GM21515 (cell line): ENCODE data around the gene BTG4.

Experiments
- ATAC-seq: cut with Tn5 transposase; IDR thresholded peaks from one replicate; pipeline ENCODE4 v1.9.1; 2021; ENCODE audit not compliant: unreplicated experiment

BTG4 gene

DNA sequence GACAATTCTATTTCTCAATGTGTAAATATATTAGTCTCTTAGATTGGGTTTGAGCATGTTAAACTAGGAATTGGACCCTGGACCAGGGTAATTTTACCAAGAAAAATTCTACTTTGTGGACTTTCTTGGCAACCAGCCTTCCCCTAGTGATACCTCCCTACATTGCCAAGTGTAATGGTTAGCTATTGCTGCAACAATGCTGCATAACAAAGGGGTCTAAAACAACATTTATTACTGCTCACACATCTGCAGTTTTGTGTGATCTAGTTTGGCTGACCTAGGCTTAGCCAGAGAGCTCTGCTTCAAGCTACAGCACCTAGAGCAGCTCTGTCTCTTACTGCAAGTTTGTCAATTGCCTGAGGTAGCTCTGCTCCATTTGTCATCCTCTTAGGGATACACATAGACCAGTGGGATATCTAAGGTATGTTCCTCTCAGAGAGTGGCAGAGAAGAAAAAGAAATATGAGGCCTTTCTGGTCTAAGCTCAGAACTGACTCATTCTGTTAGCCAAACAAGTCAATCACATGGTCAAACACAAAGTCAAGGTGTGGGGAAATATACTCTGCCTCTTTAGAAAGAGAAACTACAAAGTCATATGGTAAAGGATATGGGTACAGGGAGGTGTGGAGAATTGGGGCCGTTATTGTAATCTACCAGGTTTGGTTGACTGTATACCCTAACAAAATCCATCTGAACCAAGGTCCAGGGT lies 26.4 kb upstream of the BTG4 start:
- no peak for ATAC-seq

DNA sequence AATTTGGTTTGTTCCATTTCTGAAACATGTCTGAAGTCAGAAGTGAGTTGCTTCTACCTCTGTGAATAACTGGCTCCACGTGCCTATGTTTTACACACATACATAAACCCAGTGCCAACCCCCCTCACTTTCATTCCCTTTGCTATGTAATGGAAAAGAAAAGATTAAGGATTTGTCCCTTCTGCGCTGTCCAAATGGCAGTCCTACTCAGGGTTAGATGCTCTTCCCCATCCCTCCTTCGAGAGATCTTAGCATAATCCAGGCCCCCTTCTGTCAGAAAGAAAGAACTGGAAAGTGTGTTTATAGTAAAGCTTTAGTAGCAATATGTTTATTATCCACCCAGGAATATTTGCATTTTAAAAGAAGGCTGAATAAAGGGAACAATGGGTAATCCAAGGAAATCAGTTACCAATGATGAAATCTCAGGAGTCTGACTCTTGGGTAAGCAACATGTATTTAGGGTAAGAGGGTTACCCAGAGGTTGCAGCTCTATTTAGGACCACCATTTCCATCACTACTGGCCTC lies 25.2 kb upstream of the BTG4 start:
- no peak for ATAC-seq

DNA sequence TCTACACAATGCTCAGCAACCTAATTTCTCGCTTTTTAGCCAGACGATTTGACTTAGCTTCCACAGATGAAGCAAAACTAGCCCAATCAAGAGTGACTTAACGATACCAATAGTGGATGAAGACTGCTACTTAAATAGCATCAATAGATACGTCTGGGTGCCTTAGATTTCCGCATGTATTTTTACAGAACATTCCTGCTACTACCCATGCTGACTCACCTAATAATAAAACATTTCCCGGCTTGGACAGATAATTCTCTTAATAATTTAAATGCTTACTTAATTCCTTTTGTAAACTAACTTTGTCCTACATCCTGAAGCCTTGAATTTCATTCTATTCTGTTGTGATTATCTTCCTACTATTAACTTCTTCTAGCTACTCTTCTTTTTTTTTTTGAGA lies 23.1 kb upstream of the BTG4 start:
- ATAC-seq: no peak

DNA sequence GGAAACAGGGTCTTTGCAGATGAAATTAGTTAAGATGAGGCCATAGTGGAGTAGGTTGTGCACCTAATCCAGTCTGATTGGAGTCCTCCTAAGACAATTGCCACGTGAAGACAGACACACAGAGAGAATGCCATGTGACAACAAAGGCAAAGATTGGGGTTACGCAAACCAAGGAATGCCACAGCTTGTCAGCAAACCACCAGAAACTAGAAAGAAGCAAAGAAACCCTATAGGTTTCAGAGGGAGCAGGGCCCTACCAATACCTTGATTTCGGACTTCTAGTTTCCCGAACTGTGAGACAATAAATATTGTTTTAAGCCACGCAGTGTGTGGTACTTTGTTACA lies 20.2 kb upstream of the BTG4 start:
- ATAC-seq: no peak

DNA sequence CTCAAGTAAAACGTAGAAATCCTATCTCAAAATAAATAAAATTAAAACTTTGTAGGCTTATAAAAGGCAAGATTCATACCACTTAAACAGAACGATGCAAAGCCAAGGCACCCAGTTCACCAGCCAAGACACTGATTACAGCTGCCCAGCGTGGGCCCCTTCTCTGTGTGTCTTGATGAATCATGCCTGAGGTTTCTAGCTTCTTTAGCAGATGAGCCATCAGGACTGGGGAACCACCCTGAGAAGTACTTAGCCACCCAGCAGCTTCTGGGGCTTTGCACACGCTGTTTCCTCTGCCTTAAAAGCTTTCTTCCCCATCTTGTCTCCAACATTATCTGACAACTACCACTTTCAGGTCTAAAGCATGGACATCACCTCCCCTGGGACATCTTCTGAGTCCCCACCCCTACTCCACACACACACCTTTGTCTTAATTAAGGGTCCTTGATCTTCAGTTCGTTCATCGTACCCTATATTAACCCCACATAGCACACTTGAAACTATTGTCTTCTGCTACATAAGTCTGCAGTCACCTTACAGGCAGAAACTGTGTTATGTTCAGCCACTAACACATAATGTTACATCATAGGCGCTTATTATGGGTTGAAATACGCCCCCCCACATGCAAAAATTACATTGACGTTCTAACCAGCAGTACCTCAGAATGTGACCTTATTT lies 19.6 kb upstream of the BTG4 start:
- no peak for ATAC-seq

DNA sequence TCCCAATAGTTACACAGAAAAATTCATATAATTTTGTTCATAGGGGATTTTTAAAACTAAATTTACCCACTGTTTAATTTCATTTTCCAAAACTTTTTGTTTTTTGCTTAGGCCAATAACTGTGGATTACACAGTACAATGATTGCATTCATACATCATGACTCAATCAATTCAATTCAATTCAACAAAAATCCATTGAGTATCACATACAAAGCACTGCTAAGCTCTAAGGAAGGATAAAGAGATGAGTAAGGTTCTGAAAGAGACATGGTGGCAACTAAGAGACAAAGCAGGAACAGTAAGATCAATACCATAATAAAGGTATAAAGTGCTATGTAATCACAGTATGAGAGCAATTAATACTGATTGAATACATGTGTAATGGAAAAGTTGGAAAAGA lies 18.9 kb upstream of the BTG4 start:
- no peak for ATAC-seq

DNA sequence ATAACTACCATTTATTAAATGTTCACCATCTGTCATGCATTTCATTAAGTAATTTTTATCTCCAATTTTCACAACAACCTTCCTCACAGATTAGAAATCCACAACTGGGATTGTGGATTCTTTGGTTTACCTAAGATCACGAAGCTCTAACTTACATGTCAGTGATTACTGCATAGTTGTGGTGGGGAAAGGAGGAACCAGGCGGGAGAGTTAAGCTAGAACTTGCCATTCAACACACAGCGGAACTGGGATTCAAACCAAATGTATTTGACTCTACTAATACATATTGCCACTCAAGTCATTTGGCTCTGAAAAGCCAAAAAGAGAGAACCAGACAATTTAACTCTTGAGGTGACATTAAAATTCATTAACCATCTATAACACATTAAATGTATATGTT lies 17.9 kb upstream of the BTG4 start:
- no peak for ATAC-seq

DNA sequence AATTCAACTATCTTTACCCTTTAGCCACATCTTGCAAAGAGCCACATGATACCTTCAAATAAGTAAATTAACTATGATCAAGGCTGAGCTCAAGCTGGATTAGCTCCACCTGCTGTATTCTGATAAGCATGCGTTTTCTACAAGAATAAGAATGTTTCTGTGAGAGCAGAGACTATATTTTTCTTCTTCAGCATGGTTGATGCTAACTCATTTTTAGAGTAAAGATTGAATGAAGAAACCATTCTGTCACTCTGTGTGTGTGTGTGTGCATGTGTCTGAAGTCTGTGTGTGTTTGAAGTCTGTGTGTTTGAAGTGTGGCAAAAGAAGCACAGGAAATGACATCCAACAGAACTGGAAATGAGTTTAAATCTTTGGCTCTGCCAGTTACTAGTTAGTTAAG lies 16.4 kb upstream of the BTG4 start:
- no peak for ATAC-seq

DNA sequence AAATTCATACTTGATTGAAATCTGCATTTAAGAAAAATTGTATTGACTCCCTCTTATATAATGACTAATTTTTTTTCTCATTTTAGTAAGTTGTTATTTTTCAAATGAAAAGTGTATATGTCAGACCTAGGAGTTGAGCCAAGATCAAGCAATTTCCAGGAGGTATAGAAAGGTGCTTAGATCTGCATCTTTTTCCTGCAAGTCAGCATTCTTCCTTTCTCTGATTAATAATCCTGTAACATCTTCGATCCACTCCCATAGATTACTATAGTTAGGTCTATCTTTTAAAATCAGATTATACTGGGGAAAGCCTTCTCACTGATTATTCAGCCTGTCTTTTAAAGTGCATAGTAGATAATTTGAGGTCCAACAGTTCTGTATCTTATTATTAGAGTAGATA lies 15.1 kb upstream of the BTG4 start:
- ATAC-seq: no peak

DNA sequence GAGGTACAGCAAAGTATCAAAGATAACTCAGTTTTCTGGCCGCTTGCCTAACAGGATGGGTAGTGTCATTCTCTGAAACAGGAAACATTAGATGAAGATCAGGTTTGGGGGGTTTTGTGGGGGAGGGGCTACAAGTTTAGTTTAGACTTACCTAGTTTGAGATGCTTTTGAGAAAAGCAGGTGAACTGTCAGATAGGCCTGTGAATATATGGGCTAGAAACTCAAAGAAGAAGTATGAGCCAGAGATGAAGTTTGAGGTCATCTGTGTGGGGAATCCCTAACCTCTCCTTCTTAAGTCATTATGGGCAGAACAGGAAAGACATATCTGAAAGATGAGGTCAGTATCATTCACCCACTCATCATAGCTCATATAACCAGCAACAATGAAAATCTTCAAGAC lies 14.3 kb upstream of the BTG4 start:
- no peak for ATAC-seq

DNA sequence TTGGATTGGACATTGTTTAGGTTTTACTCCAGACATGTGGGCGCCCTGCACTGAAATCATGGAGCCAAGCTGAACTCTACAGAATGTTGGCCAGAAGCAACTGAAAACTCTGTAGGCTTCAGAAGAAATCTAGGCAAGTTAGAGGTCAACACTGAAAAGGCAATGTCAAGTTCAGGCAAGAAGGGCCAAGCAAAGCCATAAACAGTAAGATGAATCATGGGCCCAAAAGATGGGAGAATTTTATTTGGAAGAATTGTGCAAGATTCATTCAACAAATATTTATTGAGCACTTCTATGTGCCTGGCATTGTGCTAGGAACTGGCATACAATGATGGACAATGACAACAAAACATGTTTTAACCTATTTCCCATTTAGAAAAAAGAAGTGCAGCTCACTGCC lies 13.3 kb upstream of the BTG4 start:
- ATAC-seq: no peak

DNA sequence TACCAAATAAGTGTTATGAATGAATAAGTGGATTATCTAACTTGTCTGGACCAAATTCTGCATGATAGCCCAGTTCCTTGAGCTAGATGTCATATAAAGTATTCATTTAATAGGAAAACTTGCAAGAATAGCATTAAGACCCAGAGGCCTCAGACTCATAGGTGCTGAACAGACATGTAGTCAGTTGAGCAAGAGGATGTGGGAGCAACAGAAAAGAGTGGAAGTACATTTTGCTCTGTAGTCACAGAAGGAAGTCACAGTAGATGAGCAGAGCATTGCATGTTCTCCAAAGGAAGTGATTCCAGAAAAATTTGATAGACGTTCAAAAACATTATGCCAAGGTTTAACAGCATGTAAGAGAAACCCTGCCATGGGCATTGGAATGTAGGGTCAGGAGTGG lies 11.9 kb upstream of the BTG4 start:
- ATAC-seq: no peak

DNA sequence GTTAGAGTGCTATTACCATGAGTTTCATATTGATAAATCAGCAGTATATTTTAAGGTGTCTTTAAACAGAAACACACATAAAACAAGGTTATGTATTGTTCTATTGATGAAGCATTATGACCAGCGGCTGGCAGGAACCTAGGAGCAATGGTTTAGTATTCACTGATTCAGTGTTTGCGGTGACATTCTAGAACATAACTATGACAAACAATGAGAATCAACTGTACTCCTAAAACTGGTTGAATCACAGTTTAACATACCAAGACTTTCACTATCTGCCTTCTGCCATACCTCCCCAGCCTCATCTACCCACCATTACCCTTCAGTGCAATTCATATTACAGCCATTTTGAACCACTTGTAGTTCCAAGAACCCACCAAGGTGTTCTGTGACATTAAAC lies 11.2 kb upstream of the BTG4 start:
- no peak for ATAC-seq

DNA sequence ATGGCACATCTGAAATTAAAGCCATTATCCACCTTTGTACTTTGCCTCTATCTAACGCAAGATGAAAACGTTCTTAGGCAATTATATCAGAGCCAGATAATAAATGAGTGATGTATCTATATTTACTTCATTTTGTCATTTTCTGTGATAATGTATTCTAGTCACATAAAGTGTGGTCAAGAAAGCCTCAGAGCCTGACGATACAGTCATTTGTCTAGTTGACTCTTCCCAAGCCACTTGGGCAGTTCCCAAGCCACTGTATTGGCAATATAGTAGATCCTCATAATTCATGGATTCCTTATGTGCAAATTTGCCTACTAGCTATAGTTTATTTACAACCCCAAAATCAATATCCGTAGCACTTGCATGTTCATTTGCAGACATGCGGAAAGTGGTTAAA lies 10.2 kb upstream of the BTG4 start:
- no peak for ATAC-seq

DNA sequence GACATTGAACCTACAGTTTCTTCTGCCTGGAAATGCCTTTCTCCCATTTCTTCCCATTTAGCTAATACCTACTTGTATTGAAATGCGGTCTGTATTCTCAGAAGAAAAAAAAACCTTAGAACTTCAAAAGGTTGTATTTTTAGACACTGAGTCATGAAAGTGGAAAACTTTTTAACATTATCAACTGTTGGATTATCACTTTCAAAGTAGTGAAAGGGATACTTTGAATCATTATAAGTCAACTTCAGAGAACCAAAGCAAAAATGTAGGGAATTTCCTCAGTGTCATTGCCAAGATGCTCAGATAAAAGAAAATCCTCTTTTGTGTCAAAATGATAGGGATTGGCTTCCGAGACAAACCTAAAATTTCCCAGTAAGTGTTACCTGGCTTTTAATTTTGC lies 8.9 kb upstream of the BTG4 start:
- no peak for ATAC-seq

DNA sequence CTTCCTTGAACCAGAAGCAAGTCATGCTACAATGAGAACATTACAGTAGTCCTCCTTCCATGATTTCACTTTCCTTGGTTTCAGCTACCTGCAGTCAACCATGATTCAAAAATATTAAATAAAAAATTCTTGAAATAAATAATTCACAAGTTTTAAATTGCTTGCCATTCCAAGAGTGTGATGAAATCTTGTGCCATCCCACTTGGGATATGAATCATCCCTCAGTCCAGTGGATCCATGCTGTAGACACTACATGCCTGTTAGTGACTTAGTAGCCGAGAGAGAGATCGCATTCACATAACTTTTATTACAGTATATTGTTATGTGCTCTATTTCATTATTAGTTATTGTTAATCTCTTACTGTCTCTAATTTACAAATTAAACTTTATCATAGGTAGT lies 8.4 kb upstream of the BTG4 start:
- ATAC-seq: no peak

DNA sequence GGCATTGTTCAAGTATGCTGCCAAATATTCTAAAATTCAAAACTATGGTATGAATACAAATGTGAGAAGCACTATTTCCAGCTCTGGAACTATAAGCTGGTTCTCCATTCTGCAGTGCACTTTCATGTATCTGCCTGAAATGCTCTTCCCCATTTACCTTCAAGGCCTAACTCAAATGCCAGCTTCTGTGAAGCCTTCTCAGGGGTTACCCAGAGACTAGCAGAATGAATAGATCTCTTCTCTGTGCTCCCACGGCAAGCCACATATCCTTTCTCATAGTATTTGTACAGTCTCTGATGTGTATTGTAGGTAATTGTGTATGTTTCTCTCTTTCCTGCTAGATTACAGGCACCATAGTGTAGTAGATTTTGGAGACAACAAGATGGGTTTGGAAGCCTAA lies 6.5 kb upstream of the BTG4 start:
- no peak for ATAC-seq

DNA sequence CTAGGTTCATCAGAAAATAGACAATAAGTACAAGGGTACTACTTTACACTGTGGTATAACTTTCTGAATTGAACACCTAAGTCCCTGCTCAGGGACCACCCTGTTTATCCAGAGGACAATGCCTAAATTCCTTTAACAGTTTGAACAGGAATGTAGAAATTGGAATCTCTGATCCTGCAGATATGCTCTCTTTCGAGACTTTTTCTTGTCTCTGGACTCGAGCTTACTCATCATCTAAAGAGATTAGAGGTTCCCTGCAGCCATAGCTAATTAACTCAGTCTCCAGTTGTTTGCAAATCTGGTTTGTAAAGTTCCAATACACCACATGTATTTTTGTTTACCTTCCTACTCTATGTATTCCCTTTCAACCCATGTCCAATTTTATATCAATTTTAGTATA lies 3.4 kb upstream of the BTG4 start:
- ATAC-seq: no peak

DNA sequence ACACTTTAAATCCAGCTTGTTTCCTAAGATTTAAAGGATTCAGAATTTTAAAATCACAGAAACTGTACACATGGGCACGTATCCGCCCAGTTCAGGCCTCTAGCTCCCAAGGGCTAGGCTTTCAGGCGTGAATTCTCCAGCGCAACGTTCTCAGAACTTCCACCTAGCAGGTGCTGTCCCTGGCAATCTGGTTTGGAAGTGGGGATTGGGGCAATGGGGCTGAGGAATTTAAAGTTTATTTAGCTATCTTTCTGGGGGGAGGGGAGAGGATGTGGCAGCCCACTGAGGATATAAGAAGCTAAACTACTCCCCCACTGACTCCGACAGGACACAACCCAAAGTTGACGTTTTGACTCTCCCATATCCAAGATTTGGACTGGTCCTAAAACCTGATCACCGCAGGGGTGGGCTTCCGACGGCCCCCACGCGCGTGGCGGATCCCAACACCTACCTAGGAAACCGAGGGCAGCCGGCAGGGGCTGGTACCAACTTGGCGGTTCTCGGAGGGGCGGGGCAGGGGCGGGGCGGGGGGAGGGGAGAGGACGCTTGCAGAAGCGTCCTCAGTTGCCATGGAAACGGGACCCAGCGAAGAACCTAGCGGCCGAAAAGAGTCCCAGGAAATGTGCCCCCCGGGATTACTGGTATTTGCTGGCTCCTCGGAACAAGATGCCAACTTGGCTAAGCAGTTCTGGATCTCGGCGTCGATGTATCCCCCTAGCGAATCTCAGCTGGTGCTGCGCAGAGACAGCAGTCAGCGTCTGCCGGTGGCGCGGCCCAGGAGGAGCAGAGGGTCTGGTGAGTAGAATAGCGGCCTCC lies 2.2 kb upstream of the BTG4 start, which contains the start of gene HOATZ:
TSS of gene HOATZ (plus strand) at position 563 of the 816 bp plus-strand sequence. CDS start at position 570, 7 bp downstream.
- ATAC-seq: no peak

DNA sequence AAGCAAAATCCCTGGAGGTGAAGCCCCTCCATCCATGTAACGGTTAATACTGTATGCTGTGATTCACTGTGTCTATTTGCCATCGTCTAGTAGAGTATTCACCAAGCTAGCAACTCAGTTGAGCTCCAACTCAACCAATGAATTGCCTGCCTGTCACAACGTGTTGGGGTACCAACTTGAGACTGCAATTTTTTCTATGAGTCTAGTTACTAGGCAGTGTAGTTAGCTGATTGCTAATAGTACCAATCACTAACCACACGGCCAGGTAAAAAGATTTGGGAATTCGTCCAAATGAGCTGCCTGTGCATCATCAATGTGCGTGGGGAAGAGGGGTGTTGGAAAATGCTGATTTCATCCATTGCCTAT lies 1.0 kb upstream of the BTG4 start:
- ATAC-seq: no peak

DNA sequence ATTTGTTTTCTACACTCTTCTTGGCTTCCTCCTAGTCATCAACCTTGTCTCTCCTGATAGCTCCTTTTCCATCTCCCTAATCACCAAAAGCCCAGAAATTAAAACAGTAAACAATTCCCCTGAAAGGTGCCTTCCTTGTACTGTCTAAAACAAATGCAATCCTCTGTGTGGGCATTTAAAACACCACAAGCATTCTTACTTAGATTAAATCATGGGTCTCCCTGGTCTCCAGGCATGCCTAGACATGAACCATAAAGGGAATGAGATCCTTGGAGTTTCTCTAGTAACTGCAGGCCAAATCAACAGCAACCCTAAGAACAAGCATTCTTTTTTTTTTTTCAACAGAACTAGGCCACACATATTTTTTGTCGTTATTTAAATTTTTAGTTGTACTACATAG lies 1.9 kb downstream of the BTG4 start:
- ATAC-seq: no peak

DNA sequence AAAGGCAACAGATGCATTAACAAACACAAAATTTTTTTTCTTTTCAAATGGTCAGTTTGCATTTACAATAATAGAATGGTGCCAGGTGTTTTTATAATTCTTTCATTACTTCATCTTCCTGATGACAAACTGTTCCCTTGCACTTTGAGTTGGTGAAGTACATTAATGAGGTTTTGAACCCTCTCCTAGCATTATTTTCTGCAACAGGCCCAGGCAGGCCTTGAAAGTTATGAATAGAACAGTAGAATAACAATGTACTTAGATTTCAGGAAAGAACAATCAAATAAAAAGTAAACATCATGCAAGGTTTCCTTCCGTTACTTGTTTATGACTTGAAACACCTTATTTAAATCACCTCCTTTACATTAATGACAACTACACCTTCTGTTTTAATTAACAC lies 9.6 kb downstream of the BTG4 start:
- ATAC-seq: no peak
